ELR (cell line): ENCODE measurements around the gene CLK3.
A peak's percentile ranks its signal among the peaks of the same experiment; 100 is the strongest.

Experiments
- DNase-seq: peaks from one replicate; pipeline ENCODE4 v3.0.0-alpha.2; 2015; ENCODE audit warnings: low read depth

Gene CLK3

GRCh38 chr15:74603026-74603788 is 12.4 kb upstream of the CLK3 start:
- DNase-seq: no peak

- DNase-seq: no peak
Measured at GRCh38 chr15:74603789-74604705, 11.6 kb upstream of the CLK3 start.

GRCh38 chr15:74604983-74605794 is 10.4 kb upstream of the CLK3 start:
- DNase-seq: no peak

- no peak for DNase-seq
Measured at GRCh38 chr15:74605795-74606150, 9.9 kb upstream of the CLK3 start.

GRCh38 chr15:74608786-74609185 is 6.8 kb upstream of the CLK3 start:
- DNase-seq: no peak

- DNase-seq: no peak
Measured at GRCh38 chr15:74609938-74610301, 5.7 kb upstream of the CLK3 start.

- no peak for DNase-seq
Measured at GRCh38 chr15:74610302-74610951, 5.2 kb upstream of the CLK3 start.

GRCh38 chr15:74611341-74611740 is 4.3 kb upstream of the CLK3 start:
- no peak for DNase-seq

GRCh38 chr15:74611834-74612233 is 3.8 kb upstream of the CLK3 start:
- DNase-seq: no peak

- no peak for DNase-seq
Measured at GRCh38 chr15:74612677-74613076, 3.0 kb upstream of the CLK3 start.

- no peak for DNase-seq
Measured at GRCh38 chr15:74613089-74613952, 2.3 kb upstream of the CLK3 start.

- no peak for DNase-seq
Measured at GRCh38 chr15:74613953-74614743, 1.5 kb upstream of the CLK3 start.

- peak; percentile 77 for DNase-seq
Measured at GRCh38 chr15:74614744-74615507, 710 bp upstream of the CLK3 start.

- peak; percentile 70 for DNase-seq
Measured at GRCh38 chr15:74616366-74616939, 817 bp downstream of the CLK3 start.

GRCh38 chr15:74616996-74617395 is 1.4 kb downstream of the CLK3 start:
- no peak for DNase-seq

- DNase-seq: no peak
Measured at GRCh38 chr15:74618841-74619596, 3.4 kb downstream of the CLK3 start.

GRCh38 chr15:74619916-74620635 is 4.4 kb downstream of the CLK3 start:
- DNase-seq: no peak
